A204.1 (cell line): ENCODE measurements around the gene UBE2L3.
"Not testable (repeated sequence)": the region's sequence is repeated elsewhere in the genome, so short reads cannot be mapped to it uniquely, and the experiment has no call there.

Source experiments
- FAIRE-seq: peaks from 2 replicates; lab custom pipeline; 2012; peaks lifted over from hg19 to GRCh38; lab: Jason Lieb, UNC

UBE2L3 gene

GRCh38 chr22:21573293-21573734 is 5.8 kb downstream of the UBE2L3 start:
- FAIRE-seq: no peak

- no peak for FAIRE-seq
These were observed 6.4 kb downstream of the UBE2L3 start for GRCh38 chr22:21573750-21574494.

DNA sequence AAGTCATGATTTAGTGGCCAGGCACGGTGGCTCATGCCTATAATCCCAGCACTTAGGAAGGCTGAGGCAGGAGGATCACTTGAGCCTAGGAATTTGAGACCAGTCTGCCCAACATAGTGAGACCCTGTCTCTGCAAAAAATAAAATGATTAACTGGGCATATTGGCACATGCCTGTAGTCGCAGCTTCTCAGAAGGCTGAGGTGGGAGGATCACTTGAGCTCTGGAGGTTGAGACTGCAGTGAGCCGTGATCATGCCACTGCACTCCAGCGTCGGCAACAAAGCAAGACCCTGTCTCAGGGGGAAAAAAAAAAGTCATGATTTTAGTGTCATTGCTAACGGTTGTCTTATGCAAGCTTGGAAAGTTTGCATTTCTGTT is 11.9 kb downstream of the UBE2L3 start:
- no peak for FAIRE-seq

DNA sequence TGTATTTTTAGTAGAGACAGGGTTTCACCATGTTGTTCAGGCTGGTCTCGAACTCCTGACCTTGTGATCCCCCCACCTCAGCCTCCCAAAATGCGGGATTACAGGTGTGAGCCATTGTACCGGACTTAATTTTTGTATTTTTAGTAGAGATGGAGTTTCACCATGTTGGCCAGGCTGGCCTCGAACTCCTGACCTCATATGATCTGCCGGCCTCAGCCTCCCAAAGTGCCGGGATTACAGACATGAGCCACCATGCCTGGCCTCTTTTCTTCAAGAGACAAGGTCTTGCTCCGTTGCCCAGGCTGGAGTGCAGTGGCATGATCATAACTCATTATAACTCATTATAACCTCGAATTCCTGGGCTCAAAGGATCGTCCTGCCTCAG is 13.1 kb downstream of the UBE2L3 start:
- FAIRE-seq: not testable (repeated sequence)

DNA sequence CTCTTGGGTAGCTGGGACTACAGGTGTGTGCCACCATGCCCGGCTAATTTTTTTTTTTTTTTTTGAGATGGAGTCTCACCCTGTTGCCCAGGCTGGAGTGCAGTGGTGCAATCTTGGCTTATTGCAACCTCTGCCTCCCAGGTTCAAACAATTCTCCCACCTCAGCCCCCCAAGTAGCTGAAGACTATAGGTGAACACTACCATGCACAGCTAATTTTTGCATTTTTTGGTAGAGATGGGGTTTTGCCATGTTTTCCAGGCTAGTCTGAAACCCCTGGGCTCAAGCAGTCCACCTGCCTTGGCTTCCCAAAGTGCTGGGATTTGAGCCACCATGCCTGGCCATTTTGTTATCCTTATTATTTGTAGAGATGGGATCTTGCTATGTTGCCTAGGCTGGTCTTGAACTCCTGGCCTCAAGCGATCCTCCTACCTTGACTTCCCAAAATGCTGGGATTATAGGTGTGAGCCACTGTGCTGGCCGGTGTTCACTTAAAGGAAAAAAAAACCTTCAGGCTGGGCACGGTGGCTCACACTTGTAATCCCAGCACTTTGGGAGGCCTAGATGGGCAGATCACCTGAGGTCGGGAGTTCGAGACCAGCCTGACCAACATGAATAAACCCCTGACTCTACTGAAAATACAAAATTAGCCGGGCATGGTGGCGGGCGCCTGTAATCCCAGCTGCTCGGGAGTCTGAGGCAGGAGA is 13.6 kb downstream of the UBE2L3 start:
- FAIRE-seq: not testable (repeated sequence)

- no peak for FAIRE-seq
These were observed 15.6 kb downstream of the UBE2L3 start for GRCh38 chr22:21582801-21583740.

GRCh38 chr22:21585389-21585788 is 17.9 kb downstream of the UBE2L3 start:
- no peak for FAIRE-seq

GRCh38 chr22:21587803-21588611 is 20.5 kb downstream of the UBE2L3 start:
- no peak for FAIRE-seq

GRCh38 chr22:21589396-21589795 is 21.9 kb downstream of the UBE2L3 start:
- FAIRE-seq: no peak

DNA sequence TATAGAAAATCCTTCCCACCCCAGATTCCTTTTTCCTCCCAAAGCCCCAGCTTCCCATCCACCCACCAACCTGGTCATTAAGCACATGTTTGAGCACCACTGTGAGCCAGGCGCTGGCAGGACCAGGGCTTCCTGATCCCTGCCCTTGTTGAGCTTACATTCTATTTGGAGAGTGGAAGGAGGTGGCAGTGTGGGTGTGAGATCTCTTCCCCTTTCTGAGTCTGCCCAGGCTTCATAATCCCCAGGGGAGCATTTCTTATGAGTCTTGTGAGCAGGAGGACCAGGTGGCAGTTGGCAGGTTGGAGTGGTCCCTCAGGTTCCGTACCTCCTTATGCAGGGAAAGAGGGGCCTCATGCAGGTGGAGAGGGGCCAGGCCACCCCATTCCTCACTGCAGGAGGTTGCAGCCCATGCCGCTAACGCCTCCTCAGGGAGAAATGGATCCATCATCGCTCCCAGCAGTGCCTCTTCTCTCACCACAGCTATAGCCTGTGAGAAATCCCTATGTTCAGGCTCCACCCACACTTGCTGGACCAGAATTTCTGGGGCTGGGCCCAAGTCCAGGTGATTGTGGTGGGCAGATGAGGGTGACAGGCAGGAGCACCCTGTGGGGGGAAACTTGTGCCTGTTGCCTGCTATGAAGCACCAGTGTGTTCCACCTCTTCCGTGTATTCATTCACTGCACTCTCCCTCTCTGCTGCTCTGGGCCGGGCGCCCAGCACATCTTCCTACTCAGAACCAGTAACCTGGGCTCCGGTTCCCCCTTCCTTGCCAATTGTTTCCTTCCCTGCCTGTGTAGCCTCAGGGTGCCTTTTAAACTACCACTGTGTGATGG is 23.5 kb downstream of the UBE2L3 start:
- FAIRE-seq: no peak

DNA sequence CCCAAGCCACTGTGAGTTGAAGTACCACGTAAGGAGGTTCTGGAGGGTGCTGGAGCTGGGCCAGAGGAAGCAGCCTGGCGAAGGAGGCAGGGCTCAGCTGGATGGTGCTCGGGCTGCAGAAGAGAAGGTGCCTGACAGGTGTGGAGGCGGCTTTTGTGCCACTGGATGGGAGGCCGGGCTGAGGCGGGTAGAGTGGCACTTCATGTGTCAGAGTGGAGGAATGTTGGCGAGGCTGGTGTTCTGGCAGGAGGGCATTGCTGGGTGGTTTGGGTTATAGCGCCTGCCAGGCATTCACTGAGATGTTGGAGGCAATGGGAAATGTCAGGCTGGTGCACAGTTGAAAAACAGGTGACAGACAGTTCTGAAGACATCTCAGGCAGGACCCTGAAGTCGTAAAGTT is 24.2 kb downstream of the UBE2L3 start:
- no peak for FAIRE-seq

- FAIRE-seq: no peak
These were observed 24.9 kb downstream of the UBE2L3 start for GRCh38 chr22:21592422-21592821.

DNA sequence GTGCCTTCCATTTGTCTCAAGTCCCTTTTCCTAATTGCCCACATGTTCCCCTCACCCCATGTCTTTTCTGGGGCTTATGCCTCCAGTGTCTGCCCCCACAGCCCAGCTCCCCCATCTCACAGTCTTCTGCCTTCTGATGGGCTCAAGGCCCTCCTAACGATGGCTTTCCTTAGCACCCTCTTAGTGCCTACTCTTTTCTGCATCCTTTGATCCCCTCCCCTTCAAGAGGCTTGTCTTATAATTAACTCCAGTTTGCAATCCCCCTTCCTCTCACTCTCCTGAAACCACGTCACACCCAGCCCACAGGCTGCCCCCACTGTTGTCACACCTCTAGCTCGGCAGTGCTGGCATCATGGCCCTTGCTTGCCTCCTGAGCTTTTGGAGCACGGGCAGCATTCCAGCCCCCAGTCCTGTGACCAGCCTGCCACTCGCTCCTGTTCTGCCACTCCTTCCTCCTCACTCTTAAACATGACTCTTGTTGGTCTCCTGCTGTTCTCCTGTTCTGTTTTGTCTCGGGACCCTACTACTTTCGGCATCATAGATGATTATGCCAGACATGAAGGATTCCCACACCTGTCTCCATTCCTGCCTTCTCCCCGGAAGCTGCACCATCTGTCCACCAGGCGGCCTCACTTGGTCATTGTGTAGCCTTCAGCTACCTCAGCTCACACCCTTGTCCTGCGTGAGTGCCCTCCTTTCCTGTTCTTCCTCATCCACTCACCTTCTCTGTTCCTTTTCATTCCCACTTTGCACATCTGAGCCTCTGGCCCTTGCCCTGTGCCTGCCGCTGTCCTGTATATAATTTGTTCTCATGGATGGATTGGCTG is 26.1 kb downstream of the UBE2L3 start:
- no peak for FAIRE-seq

DNA sequence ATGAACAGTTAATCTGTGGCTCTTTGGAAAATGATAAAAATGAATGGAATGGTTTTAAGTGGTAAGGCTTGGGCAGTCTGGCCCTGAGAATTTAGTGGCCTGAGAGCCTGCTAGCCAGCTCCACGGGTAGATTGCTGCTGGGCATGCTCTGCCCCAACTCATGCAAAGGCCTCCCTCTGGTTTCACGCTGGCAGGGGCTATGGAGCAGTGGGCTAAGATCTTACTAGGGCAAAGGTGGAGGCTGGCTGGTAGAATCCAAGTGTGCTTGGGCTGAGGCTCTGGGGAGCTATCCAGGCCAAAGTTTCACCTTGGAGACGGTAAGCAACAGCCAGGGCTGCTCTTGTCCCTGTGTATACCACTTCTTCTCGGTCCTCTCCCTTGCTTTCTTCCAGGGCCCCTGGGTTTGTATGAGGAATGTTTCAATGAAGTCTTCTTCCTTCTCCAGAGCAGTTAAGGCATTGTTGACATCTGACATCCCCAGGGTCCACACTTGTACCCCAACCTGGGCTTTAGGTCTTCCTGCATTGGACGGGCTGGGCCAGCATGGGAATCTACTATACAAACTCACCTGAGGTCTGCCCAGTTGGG is 27.4 kb downstream of the UBE2L3 start:
- no peak for FAIRE-seq

DNA sequence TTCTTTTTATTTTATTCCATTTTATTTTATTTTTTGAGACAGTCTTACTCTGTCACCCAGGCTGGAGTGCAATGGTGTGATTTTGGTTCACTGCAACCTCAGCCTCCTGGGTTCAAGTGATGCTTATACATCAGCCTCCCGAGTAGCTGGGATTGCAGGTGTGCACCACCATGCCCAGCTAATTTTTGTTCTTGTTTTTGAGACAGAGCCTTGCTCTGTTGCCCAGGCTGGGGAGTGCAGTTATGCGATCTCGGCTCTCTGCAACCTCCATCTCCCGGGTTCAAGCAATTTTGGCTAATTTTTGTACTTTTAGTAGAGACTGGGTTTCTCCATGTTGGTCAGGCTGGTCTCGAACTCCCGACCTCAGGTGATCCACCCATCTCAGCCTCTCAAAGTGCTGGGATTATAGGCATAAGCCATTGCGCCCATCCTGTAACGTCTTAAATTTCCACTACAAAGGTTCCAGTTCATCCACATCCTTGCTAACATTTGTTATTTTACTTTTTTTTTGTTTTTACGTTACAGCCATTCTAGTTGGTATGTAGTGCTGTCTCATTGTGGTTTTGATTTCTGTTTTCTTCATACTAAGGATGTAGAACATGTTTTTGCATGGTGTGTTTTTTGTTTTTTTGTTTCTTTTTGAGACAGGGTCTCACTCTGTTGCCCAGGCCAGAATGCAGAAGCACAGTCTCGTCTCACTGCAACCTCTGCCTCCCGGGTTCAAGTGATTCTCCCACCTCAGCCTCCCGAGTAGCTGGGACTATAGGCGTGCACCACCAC is 29.0 kb downstream of the UBE2L3 start:
- FAIRE-seq: not testable (repeated sequence)

GRCh38 chr22:21598302-21598701 is 30.8 kb downstream of the UBE2L3 start:
- FAIRE-seq: no peak

DNA sequence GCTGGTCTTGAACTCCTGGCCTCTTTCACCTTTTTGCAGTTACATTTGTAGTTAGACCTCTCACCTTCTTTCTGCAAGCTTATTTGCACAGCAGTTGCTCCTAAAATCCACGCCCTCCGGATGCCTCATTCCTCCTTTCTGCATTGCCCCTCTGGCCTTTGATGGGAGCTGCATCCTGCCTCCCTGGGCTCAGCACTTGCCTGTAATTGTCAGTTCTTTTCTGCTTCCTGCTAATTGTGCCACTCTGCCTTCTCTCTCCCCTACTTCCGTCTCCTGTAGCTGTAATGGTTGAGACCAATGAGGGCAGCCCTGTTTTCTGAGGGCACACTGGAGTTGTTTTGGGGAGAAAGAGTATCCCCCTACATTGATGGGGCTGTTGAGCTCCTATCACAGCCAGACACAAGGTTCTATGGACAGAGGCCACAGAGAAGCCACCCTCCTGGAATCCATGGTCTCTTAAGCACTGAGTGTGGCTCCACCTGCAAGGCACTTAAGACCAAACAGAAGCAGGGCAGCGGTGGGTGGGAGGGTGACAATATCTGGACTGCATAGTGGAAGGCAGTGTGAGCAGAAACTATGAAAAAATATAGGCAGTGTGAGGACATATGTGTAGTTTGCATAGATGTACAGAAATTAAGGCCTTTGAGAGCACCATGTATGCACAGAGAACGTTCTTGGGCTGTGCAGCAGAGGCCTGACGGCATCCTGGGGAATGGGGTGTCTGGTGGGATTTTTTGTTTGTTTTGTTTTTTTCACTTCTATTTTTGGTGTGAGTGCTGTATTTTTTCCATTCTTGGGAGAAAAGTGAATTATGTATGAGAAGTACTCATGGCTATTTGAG is 31.8 kb downstream of the UBE2L3 start:
- no peak for FAIRE-seq

- no peak for FAIRE-seq
These were observed 35.1 kb downstream of the UBE2L3 start for GRCh38 chr22:21602579-21602978.
